PC-9 (cell line): ENCODE results near the gene SFMBT2. TPM values are rescaled to one million over a fixed set of nuclear protein-coding genes. Genes with fewer than 3 reads are reported as not detected.

ENCODE experiments used
- BruUV-seq: library from RNA; stranded (reverse); fragments of 400-500 nt; replicated peaks from 2 replicates; lab custom pipeline; 2021; lab: Mats Ljungman, UMichigan
- CTCF ChIA-PET: fragments of 300-600 bp; sonication (Branson Sonifier 250); formaldehyde crosslinking; loops from one replicate; lab custom pipeline; 2022; ENCODE audit warnings: antibody characterized with exemption; lab: Charles Lee
- POLR2A ChIA-PET: fragments of 300-600 bp; sonication (Branson Sonifier 250); formaldehyde crosslinking; loops from one replicate; lab custom pipeline; 2022; ENCODE audit warnings: antibody characterized with exemption; ENCODE audit not compliant: unreplicated experiment; lab: Charles Lee
- DNase-seq, 2 experiments: peaks; one replicate each; pipeline versions ENCODE4 v3.0.0 to v3.0.0-alpha.2; 2015 to 2022; ENCODE audit warnings: mixed read lengths in 1 of 2
- H2AFZ ChIP-seq: fragments of 200-600 bp; sonication (generic); 2 replicates; pipeline ENCODE4 v1.8.1; 2017; ENCODE audit warnings: antibody characterized with exemption
- H3F3A ChIP-seq: fragments of 200-600 bp; sonication (generic); 2 replicates; pipeline ENCODE4 v1.8.1; 2017; ENCODE audit warnings: antibody characterized with exemption, mild to moderate bottlenecking, low read depth; ENCODE audit not compliant: insufficient read depth
- H3K27ac ChIP-seq: fragments of 200-600 bp; sonication (generic); 2 replicates; pipeline ENCODE4 v1.6.1; 2016; ENCODE audit warnings: mixed run types
- H3K27me3 ChIP-seq: fragments of 200-600 bp; sonication (generic); 2 replicates; pipeline ENCODE4 v1.6.1; 2016; ENCODE audit warnings: low read depth, mixed run types; ENCODE audit not compliant: insufficient read depth
- H3K36me3 ChIP-seq: fragments of 200-600 bp; sonication (generic); 2 replicates; pipeline ENCODE4 v1.6.1; 2016; ENCODE audit warnings: low read depth, mixed run types
- H3K4me1 ChIP-seq: fragments of 200-600 bp; sonication (generic); replicated peaks from 2 replicates; pipeline ENCODE4 v1.6.1; 2016; ENCODE audit warnings: mixed run types; ENCODE audit not compliant: insufficient read depth
- H3K4me2 ChIP-seq: fragments of 200-600 bp; sonication (generic); 2 replicates; pipeline ENCODE4 v1.6.1; 2017; ENCODE audit warnings: mixed run types
- H3K4me3 ChIP-seq: fragments of 200-600 bp; sonication (generic); 2 replicates; pipeline ENCODE4 v1.6.1; 2016; ENCODE audit warnings: mixed run types
- H3K79me2 ChIP-seq: fragments of 200-600 bp; sonication (generic); 2 replicates; pipeline ENCODE4 v1.6.1; 2017; ENCODE audit warnings: low read depth, mixed run types
- H3K9me2 ChIP-seq: fragments of 200-600 bp; sonication (generic); 2 replicates; pipeline ENCODE4 v1.8.1; 2017; ENCODE audit warnings: mild to moderate bottlenecking; ENCODE audit not compliant: insufficient read depth
- H3K9me3 ChIP-seq: fragments of 200-600 bp; sonication (generic); 2 replicates; pipeline ENCODE4 v1.8.1; 2016; ENCODE audit warnings: low read depth; ENCODE audit not compliant: insufficient read depth
- H4K20me1 ChIP-seq: fragments of 200-600 bp; sonication (generic); 2 replicates; pipeline ENCODE4 v1.8.1; 2017; ENCODE audit not compliant: insufficient read depth
- EZH2 ChIP-seq: fragments of 200-600 bp; sonication (generic); IDR thresholded peaks from 2 replicates; pipeline ENCODE4 v1.8.0; 2017; ENCODE audit warnings: antibody characterized with exemption, low read depth
- intact Hi-C: fragments of 100-400 bp; cut with micrococcal nuclease; formaldehyde crosslinking; loops from one replicate; pipeline ENCODE4 v1.10.0; 2022; ENCODE audit not compliant: unreplicated experiment
- total RNA-seq: library from RNA; stranded (reverse); gene quantifications from 2 replicates; pipeline ENCODE4 v1.2.3, GENCODE V29; 2021
- TF ChIP-seq, protein P1 (sequence below): fragments of 200-600 bp; sonication (generic); conservative IDR thresholded peaks from 2 replicates; pipeline ENCODE4 v1.6.1; 2017; ENCODE audit warnings: mixed run types, antibody characterized with exemption, mild to moderate bottlenecking, moderate library complexity

SFMBT2 gene
- total RNA-seq, 1 experiment from 2014 or later: 0.07 TPM

- H3F3A ChIP-seq: no peaks in the 10 kb centered on the region
- H3K79me2 ChIP-seq: no peaks in the 10 kb centered on the region
- H3K4me2 ChIP-seq: no peak overlapping the region
- POLR2A ChIA-PET: no interaction called here
- H3K9me2 ChIP-seq: no peaks in the 10 kb centered on the region
- DNase-seq: no peak
- intact Hi-C loops: no loop called here
- no peaks in the 10 kb centered on the region for H3K9me3 ChIP-seq
- no peak overlapping the region for H2AFZ ChIP-seq
- no peaks in the 10 kb centered on the region for H4K20me1 ChIP-seq
- H3K27me3 ChIP-seq: peaks cover 72% of the 10 kb centered on the region
- H3K4me3 ChIP-seq: no peak overlapping the region
- CTCF ChIA-PET: no interaction called here
- H3K27ac ChIP-seq: no peak overlapping the region
- BruUV-seq: no TSS peak
- H3K4me1 ChIP-seq: no peaks in the 10 kb centered on the region
- TF ChIP-seq EZH2: no peak
- TF ChIP-seq, protein P1, sequence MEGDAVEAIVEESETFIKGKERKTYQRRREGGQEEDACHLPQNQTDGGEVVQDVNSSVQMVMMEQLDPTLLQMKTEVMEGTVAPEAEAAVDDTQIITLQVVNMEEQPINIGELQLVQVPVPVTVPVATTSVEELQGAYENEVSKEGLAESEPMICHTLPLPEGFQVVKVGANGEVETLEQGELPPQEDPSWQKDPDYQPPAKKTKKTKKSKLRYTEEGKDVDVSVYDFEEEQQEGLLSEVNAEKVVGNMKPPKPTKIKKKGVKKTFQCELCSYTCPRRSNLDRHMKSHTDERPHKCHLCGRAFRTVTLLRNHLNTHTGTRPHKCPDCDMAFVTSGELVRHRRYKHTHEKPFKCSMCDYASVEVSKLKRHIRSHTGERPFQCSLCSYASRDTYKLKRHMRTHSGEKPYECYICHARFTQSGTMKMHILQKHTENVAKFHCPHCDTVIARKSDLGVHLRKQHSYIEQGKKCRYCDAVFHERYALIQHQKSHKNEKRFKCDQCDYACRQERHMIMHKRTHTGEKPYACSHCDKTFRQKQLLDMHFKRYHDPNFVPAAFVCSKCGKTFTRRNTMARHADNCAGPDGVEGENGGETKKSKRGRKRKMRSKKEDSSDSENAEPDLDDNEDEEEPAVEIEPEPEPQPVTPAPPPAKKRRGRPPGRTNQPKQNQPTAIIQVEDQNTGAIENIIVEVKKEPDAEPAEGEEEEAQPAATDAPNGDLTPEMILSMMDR: no peak
- H3K36me3 ChIP-seq: no peaks in the 10 kb centered on the region
Measured at GRCh38 chr10:7194571-7194970, 216.3 kb downstream of the SFMBT2 start.

DNA sequence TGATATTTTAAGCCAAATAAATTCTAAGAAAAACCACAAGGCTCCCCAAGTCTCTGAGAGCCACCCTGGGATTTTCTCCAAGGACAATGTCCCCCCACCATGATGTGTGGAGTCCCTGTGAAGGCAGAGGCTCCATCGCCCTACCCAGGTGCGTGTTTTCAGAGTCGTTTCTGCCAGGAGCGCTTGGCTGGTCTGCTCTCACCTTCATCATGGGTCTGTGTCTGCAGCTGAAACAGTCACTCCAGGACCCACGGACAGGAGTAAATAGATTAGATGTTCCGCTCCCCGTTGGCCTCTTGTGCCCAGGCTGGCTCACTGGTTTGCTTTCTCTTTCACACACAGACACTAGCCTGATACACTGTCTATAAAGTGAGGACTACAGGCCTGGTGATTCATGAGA lies 217.5 kb downstream of the SFMBT2 start:
- ChIA-PET CTCF (no interaction called here), POLR2A (no interaction called here)
- no peak for DNase-seq
- H3K79me2 ChIP-seq: no peaks in the 10 kb centered on the region
- TF ChIP-seq EZH2: no peak
- TF ChIP-seq, protein P1: no peak
- no peak overlapping the region for H2AFZ ChIP-seq
- no peaks in the 10 kb centered on the region for H3K9me2 ChIP-seq
- no peaks in the 10 kb centered on the region for H3K4me1 ChIP-seq
- H3K4me2 ChIP-seq: no peak overlapping the region
- intact Hi-C loops: no loop called here
- no TSS peak for BruUV-seq
- no peak overlapping the region for H3K4me3 ChIP-seq
- no peaks in the 10 kb centered on the region for H3K36me3 ChIP-seq
- H4K20me1 ChIP-seq: no peaks in the 10 kb centered on the region
- H3F3A ChIP-seq: no peaks in the 10 kb centered on the region
- H3K9me3 ChIP-seq: no peaks in the 10 kb centered on the region
- H3K27ac ChIP-seq: no peak overlapping the region
- H3K27me3 ChIP-seq: peaks cover 82% of the 10 kb centered on the region

- BruUV-seq: no TSS peak
- POLR2A ChIA-PET: no interaction called here
- CTCF ChIA-PET: no interaction called here
Measured at GRCh38 chr10:7192831-7193361, 217.9 kb downstream of the SFMBT2 start.

More at GRCh38 chr10:7192831-7193361, 217.9 kb downstream of the SFMBT2 start:
- H3K4me2 ChIP-seq: no peak overlapping the region
- no peak overlapping the region for H3K4me3 ChIP-seq
- no peaks in the 10 kb centered on the region for H3K79me2 ChIP-seq
- TF ChIP-seq EZH2: no peak
- TF ChIP-seq, protein P1: no peak
- DNase-seq: no peak
- H3K9me3 ChIP-seq: no peaks in the 10 kb centered on the region
- peaks cover 83% of the 10 kb centered on the region for H3K27me3 ChIP-seq
- no peaks in the 10 kb centered on the region for H3K4me1 ChIP-seq
- intact Hi-C loops: no loop called here
- H3K36me3 ChIP-seq: no peaks in the 10 kb centered on the region
- no peaks in the 10 kb centered on the region for H4K20me1 ChIP-seq
- H3K27ac ChIP-seq: no peak overlapping the region
- no peaks in the 10 kb centered on the region for H3K9me2 ChIP-seq
- H2AFZ ChIP-seq: no peak overlapping the region
- no peaks in the 10 kb centered on the region for H3F3A ChIP-seq
